NT2/D1 (cell line): ENCODE data around the gene ZNF33B.
"Not testable (repeated sequence)": the region's sequence is repeated elsewhere in the genome, so short reads cannot be mapped to it uniquely, and the experiment has no call there.

Experiments used
- DNase-seq: peaks from one replicate; pipeline ENCODE4 v3.0.0-alpha.2; 2011; ENCODE audit warnings: low read depth, low spot score
- H3K27me3 ChIP-seq: 2 replicates; pipeline ENCODE4 v1.6.0; 2011; ENCODE audit warnings: mild to moderate bottlenecking; ENCODE audit not compliant: insufficient read length, insufficient read depth
- H3K36me3 ChIP-seq: 2 replicates; pipeline ENCODE4 v1.6.1; 2011; ENCODE audit warnings: mild to moderate bottlenecking, low read length, mixed read lengths; ENCODE audit not compliant: insufficient read depth, insufficient read length
- H3K4me1 ChIP-seq: 2 replicates; pipeline ENCODE4 v1.5.1; 2011; ENCODE audit not compliant: insufficient read depth, insufficient read length
- H3K4me3 ChIP-seq: 2 replicates; pipeline ENCODE4 v1.5.1; 2011; ENCODE audit warnings: low read depth; ENCODE audit not compliant: insufficient read length
- H3K9ac ChIP-seq: 2 replicates; pipeline ENCODE4 v1.6.0; 2011; ENCODE audit warnings: low read depth; ENCODE audit not compliant: insufficient read length
- H3K9me3 ChIP-seq: 2 replicates; pipeline ENCODE4 v1.5.1; 2011; ENCODE audit warnings: mild to moderate bottlenecking, low read length; ENCODE audit not compliant: insufficient read depth
- SUZ12 ChIP-seq: IDR thresholded peaks from 2 replicates; pipeline ENCODE4 v1.6.1; 2011; ENCODE audit not compliant: insufficient read length, insufficient read depth; ENCODE audit errors: extremely low read depth
- YY1 ChIP-seq: IDR thresholded peaks from 2 replicates; pipeline ENCODE4 v1.6.1; 2011; ENCODE audit not compliant: insufficient read length, insufficient read depth
- ZNF274 ChIP-seq: IDR thresholded peaks from 2 replicates; pipeline ENCODE4 v1.6.1; 2011; ENCODE audit warnings: mild to moderate bottlenecking, low read depth, low read length

The ZNF33B gene

GRCh38 chr10:42574336-42574735, 64.0 kb downstream of the ZNF33B start:
- no peaks in the 10 kb centered on the region for H3K27me3 ChIP-seq
- no peak for TF ChIP-seq YY1
- no peak for TF ChIP-seq ZNF274
- no peak for TF ChIP-seq SUZ12
- DNase-seq: no peak
- no peaks in the 10 kb centered on the region for H3K36me3 ChIP-seq
- no peaks in the 10 kb centered on the region; the same call in 1 of the 2 replicates for H3K9me3 ChIP-seq
- no peak overlapping the region for H3K4me3 ChIP-seq
- peaks cover 2% of the 10 kb centered on the region for H3K4me1 ChIP-seq
- H3K9ac ChIP-seq: no peak overlapping the region

- Histone ChIP-seq H3K4me3 (no peak overlapping the region), H3K4me1 (no peaks in the 10 kb centered on the region), H3K9me3 (no peaks in the 10 kb centered on the region), H3K36me3 (no peaks in the 10 kb centered on the region), H3K27me3 (peaks cover 9% of the 10 kb centered on the region), H3K9ac (no peak overlapping the region)
- no peak for DNase-seq
- no peak for TF ChIP-seq SUZ12
- TF ChIP-seq ZNF274: no peak
- TF ChIP-seq YY1: no peak
Observed at GRCh38 chr10:42556931-42557330, 81.4 kb downstream of the ZNF33B start.

- DNase-seq, H3K9ac ChIP-seq, H3K27me3 ChIP-seq: not testable (repeated sequence)
Observed at GRCh38 chr10:42553576-42553975, 84.8 kb downstream of the ZNF33B start.

GRCh38 chr10:42553064-42553407, 85.3 kb downstream of the ZNF33B start:
- TF ChIP-seq SUZ12: peak; percentile 41
- no peak for TF ChIP-seq YY1
- Histone ChIP-seq H3K36me3 (no peaks in the 10 kb centered on the region), H3K9ac (peak overlapping the region; percentile 61)

More at GRCh38 chr10:42553576-42553975, 84.8 kb downstream of the ZNF33B start:
- not testable (repeated sequence) for H3K9me3 ChIP-seq, H3K4me1 ChIP-seq, H3K36me3 ChIP-seq, H3K4me3 ChIP-seq

GRCh38 chr10:42552188-42553063, 85.9 kb downstream of the ZNF33B start:
- peak; percentile 93 for DNase-seq
- Histone ChIP-seq H3K27me3 (peaks cover 9% of the 10 kb centered on the region), H3K9ac (peak overlapping the region; percentile 87), H3K9me3 (no peaks in the 10 kb centered on the region), H3K4me1 (no peaks in the 10 kb centered on the region), H3K36me3 (no peaks in the 10 kb centered on the region), H3K4me3 (peak overlapping the region; percentile 85)
- no peak for TF ChIP-seq SUZ12
- no peak for TF ChIP-seq ZNF274
- no peak for TF ChIP-seq YY1

More at GRCh38 chr10:42553064-42553407, 85.3 kb downstream of the ZNF33B start:
- H3K4me1 ChIP-seq: no peaks in the 10 kb centered on the region
- peaks cover 9% of the 10 kb centered on the region for H3K27me3 ChIP-seq
- peak overlapping the region; percentile 62 for H3K4me3 ChIP-seq
- no peak for DNase-seq
- no peaks in the 10 kb centered on the region for H3K9me3 ChIP-seq

GRCh38 chr10:42551582-42552187, 86.7 kb downstream of the ZNF33B start:
- Histone ChIP-seq H3K4me3 (peak overlapping the region; percentile 85), H3K9me3 (no peaks in the 10 kb centered on the region), H3K9ac (peak overlapping the region; percentile 87), H3K4me1 (no peaks in the 10 kb centered on the region), H3K36me3 (no peaks in the 10 kb centered on the region), H3K27me3 (peaks cover 9% of the 10 kb centered on the region)
- no peak for DNase-seq
- no peak for TF ChIP-seq YY1
- no peak for TF ChIP-seq ZNF274
- TF ChIP-seq SUZ12: no peak

- H3K4me3 ChIP-seq: no peak overlapping the region
- no peaks in the 10 kb centered on the region for H3K36me3 ChIP-seq
- no peaks in the 10 kb centered on the region for H3K4me1 ChIP-seq
- H3K9me3 ChIP-seq: peaks cover 7% of the 10 kb centered on the region
- peaks cover 9% of the 10 kb centered on the region for H3K27me3 ChIP-seq
- no peak for DNase-seq
- no peak overlapping the region for H3K9ac ChIP-seq
- TF ChIP-seq YY1: no peak
- TF ChIP-seq SUZ12: no peak
Observed at GRCh38 chr10:42549851-42550250, 88.5 kb downstream of the ZNF33B start.
